Subcutaneous adipose tissue (tissue), 4 donors: Measurements from ENCODE around the gene PCDH9. TPM values are rescaled to one million over a fixed set of nuclear protein-coding genes. Genes with fewer than 3 reads are reported as not detected.

Source experiments
- total RNA-seq, 4 donors: library from RNA; depleted of rRNA; stranded (reverse); fragments of >200 nt; gene quantifications; one replicate each; pipeline ENCODE4 v1.1.0, GENCODE V29; 2016
- TF ChIP-seq, protein P1 (sequence below): fragments of 450-650 bp; IDR thresholded peaks from one replicate; pipeline ENCODE4 v1.5.1; 2016; ENCODE audit warnings: low read depth, mild to moderate bottlenecking, control low read depth, antibody characterized with exemption, moderate library complexity

The PCDH9 gene
- total RNA-seq, 4 donors from 2014 or later = 9.0 to 28.4 (median 12.0) TPM

DNA sequence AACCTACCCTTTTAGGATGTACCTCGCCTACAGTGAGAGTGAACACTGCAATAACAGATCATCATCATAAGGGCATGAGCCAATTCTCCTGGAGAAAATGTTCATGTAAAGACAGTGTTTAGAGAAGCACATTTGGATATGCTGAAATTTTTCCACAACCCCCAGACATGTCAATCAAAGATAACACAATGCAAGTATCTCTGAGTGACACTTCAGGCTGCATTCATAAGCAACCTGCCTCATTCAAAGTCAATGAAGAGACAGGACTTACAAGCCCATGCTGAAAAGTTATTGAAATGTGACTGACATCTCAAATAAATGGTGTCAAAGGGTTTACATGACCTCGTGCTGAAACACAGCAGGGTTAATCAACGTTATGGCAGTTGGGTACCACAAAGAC, 102.0 kb downstream of the PCDH9 start:
- TF ChIP-seq, protein P1, sequence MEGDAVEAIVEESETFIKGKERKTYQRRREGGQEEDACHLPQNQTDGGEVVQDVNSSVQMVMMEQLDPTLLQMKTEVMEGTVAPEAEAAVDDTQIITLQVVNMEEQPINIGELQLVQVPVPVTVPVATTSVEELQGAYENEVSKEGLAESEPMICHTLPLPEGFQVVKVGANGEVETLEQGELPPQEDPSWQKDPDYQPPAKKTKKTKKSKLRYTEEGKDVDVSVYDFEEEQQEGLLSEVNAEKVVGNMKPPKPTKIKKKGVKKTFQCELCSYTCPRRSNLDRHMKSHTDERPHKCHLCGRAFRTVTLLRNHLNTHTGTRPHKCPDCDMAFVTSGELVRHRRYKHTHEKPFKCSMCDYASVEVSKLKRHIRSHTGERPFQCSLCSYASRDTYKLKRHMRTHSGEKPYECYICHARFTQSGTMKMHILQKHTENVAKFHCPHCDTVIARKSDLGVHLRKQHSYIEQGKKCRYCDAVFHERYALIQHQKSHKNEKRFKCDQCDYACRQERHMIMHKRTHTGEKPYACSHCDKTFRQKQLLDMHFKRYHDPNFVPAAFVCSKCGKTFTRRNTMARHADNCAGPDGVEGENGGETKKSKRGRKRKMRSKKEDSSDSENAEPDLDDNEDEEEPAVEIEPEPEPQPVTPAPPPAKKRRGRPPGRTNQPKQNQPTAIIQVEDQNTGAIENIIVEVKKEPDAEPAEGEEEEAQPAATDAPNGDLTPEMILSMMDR = no peak

GRCh38 chr13:67125681-67126080, 104.5 kb downstream of the PCDH9 start:
- TF ChIP-seq, protein P1 = no peak

GRCh38 chr13:67123165-67123564, 107.0 kb downstream of the PCDH9 start:
- TF ChIP-seq, protein P1 = no peak

DNA sequence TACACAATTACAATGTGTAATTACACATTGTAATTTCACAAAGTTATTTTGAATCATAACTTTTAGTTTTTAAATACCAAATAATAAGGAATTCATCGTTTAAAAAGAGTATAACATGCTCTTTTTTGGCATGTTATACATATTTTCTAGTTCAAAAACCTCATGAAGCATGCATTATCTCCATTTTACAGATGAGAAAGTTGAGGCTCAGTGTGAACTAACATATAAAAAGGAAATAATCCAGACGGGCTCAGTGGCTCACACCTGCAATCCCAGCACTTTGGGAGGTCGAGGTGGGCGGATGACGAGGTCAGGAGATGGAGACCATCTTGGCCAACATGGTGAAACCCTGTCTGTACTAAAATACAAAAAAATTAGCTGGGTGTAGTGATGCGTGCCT, 107.9 kb downstream of the PCDH9 start:
- TF ChIP-seq, protein P1 = no peak

DNA sequence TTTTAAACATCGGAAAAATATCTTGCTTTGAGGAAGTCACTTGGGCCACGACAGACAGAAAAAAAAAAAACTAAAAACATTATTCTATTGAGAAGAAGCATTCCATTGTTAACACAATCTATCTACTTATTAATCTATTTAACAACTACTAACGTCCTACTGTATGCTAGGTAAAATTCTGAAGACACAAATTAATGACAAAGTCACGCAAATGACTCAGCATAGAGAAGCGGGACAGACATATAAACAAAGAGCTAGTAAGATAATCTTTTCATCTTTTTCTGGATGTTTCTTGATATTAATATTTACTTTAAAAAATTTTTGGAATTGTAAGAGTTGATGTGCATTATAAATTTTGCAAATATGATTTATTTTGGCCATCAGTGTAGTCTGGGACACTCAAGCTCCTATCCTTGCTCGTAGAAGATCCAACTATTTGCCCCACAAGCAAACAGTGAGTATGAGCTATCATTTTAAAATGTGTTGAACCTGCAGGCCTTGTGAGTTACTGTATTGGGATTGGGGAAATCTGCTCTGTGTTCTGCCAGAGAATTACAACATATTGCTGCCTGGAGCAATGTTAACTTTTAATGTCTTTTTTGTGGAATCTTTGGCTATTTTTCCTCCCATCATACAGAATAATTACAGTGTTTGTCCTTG, 109.1 kb downstream of the PCDH9 start:
- TF ChIP-seq, protein P1 = no peak

DNA sequence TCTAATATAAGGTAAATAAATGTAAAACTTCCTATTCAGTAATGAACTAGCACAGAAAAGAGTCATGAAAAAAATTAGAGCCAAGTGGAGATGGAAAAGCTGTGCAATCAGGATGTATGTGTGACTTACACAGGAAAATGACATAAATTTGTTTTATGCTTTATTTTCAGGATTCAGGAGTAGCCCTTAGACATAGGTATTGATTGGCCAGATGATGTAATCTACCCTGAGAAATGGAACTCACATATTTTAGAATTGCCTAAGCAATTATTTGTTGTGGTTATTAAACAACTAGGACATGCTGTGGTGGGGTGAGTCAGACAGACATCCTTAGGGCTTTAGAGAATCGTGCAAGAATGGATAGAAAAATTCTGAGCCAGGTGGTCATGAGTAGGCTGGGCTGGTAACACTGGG, 110.6 kb downstream of the PCDH9 start:
- TF ChIP-seq, protein P1 = no peak

GRCh38 chr13:67118277-67118676, 111.9 kb downstream of the PCDH9 start:
- TF ChIP-seq, protein P1 = no peak
